Measurements from ENCODE around the gene PAX3. TPM values are rescaled to one million over a fixed set of nuclear protein-coding genes. Genes with fewer than 3 reads are reported as not detected.

The PAX3 gene
- total RNA-seq, 1 donor from 2014 or later: 0.30 TPM

DNA sequence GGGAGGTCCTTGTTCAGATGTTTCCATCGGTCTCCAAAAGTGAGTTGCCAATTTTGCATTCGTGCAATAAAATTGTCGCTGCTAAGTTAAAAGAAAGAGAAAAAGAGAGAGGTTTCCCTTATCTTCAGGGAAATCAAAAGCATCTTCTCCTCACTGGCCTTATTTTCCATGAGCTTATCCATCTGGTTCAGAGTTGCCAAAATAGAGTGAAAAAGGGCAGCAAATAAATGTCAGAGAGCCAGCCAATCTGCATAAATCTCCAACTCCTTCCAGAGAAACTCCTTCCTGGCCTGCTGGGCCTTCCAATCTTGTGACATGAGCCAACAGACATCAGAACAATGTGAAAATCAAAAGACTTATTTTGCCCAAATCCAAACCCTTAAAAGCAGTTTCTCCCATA is 28.4 kb downstream of the PAX3 start:
- DNase-seq: no peak
- no peak overlapping the region for H3K27ac ChIP-seq (replicated peaks)
- no peaks in the 10 kb centered on the region for H3K9me3 ChIP-seq (replicated peaks)
- TF ChIP-seq, protein P1, sequence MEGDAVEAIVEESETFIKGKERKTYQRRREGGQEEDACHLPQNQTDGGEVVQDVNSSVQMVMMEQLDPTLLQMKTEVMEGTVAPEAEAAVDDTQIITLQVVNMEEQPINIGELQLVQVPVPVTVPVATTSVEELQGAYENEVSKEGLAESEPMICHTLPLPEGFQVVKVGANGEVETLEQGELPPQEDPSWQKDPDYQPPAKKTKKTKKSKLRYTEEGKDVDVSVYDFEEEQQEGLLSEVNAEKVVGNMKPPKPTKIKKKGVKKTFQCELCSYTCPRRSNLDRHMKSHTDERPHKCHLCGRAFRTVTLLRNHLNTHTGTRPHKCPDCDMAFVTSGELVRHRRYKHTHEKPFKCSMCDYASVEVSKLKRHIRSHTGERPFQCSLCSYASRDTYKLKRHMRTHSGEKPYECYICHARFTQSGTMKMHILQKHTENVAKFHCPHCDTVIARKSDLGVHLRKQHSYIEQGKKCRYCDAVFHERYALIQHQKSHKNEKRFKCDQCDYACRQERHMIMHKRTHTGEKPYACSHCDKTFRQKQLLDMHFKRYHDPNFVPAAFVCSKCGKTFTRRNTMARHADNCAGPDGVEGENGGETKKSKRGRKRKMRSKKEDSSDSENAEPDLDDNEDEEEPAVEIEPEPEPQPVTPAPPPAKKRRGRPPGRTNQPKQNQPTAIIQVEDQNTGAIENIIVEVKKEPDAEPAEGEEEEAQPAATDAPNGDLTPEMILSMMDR (IDR thresholded peaks at IDR 0.05; ENCODE audit: borderline replicate concordance): no peak
- H3K27me3 ChIP-seq (ENCODE audit: low read depth): peaks cover 96% of the 10 kb centered on the region
- no peaks in the 10 kb centered on the region for H3K36me3 ChIP-seq
- intact Hi-C loops (cut with micrococcal nuclease): no loop called here
- no peak overlapping the region for H3K4me3 ChIP-seq
- H3K4me1 ChIP-seq: no peaks in the 10 kb centered on the region

DNA sequence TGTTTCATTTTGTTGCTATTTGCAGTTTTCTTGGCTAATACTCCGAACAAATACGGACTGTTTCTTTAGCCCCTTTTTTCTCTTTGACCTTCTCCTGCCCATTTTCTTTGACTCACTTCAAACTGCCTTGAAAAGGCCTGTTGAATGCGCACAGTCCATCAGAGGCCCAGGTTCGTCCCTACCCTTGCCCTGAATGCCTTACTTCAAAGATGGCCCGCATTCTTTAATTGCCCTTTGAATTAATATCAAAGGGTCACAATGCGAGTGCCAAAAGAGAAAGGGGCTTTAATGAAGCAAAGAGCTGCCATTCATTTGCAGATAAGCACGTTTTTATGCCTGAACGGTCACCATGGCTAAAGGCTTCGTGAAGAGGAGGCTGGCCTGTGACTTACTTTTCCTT is 29.7 kb downstream of the PAX3 start:
- Histone ChIP-seq H3K9me3 (replicated peaks) (peaks cover 2% of the 10 kb centered on the region), H3K4me3 (no peak overlapping the region), H3K27me3 (ENCODE audit: low read depth) (peaks cover 94% of the 10 kb centered on the region), H3K4me1 (no peaks in the 10 kb centered on the region), H3K36me3 (no peaks in the 10 kb centered on the region), H3K27ac (replicated peaks) (no peak overlapping the region)
- no peak for DNase-seq
- intact Hi-C loops (cut with micrococcal nuclease): no loop called here
- TF ChIP-seq, protein P1 (IDR thresholded peaks at IDR 0.05; ENCODE audit: borderline replicate concordance): no peak

DNA sequence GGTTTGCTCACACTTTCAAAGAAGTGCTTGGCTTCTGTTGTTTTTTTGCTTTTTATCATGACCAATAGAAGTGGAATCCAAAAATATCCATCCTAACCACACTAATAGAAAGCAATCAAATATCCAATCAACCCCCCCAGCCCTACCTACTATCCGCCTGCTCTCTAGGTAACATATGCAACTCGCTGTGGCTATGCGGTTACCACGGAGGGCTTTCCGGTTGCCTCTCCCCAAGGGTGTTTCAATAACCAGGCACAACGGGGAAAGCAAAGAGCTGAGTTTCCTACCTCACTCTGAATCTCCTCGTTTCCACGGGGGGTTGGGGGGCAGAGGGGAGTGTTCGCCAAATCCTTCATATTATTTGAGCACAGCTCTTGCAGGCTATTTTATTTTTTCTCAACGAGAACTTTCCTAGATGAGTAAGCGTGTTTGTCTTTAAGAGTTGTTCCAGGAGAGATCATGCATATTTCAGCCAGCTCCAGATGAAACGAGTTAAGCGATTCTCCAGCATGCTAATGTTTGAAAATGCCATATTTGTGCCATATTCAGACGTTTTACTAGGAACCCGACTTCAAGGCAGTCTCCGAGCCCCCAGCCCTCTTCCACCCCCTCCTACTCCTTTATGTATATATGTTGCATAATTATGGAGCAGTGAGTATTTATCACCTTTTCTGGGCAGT is 30.3 kb downstream of the PAX3 start:
- no peak for DNase-seq
- Histone ChIP-seq H3K4me1 (no peaks in the 10 kb centered on the region), H3K4me3 (no peak overlapping the region), H3K9me3 (replicated peaks) (peaks cover 7% of the 10 kb centered on the region), H3K27ac (replicated peaks) (no peak overlapping the region), H3K27me3 (ENCODE audit: low read depth) (peaks cover 93% of the 10 kb centered on the region), H3K36me3 (no peaks in the 10 kb centered on the region)
- intact Hi-C loops (cut with micrococcal nuclease): no loop called here
- TF ChIP-seq, protein P1 (IDR thresholded peaks at IDR 0.05; ENCODE audit: borderline replicate concordance): no peak

DNA sequence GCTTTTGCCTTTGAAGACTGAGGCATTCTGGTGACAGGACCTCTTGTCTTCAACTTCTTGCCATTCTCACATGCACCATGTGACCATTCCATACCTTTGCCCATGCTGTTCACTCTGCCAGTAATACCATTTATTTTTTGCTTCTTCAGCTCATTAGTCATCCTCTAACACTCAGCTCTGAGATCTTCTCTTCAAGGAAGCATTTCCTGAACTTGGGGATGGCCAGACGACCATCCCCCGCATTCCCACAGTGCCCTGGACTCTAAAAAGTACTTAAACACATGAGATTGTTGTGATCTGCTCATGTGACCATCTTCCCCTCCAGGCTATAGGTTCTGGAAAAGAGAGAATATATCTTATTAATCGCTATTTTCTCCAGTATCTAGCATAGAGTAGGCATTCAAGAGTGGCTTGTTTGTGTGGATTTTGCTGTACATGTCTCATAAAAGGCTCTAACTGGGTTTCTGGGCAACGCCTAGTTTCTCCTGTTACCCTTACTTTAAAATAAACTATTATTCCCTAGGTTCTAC is 33.9 kb downstream of the PAX3 start:
- peaks cover 94% of the 10 kb centered on the region for H3K27me3 ChIP-seq (ENCODE audit: low read depth)
- intact Hi-C loops (cut with micrococcal nuclease): no loop called here

DNA sequence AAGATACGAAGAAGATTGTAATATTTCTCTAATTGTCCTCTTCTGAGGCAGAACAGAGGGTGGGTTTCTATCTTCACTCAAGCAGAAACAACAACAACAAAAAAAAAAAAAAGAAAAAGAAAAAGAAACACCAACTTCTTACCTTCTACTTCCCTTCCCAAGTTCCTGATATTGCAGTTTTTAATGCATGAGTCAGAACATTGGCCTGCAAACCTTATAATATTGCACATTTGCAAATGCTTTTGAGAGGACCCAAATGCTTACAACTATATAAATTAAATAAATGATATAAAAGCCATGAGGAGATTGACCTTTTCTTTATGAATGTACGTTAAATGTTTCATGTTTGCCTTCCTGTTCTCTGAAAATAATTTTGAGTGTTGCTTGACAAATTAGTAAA is 37.3 kb downstream of the PAX3 start:
- intact Hi-C loops (cut with micrococcal nuclease): no loop called here
- no peak for DNase-seq
- H3K4me3 ChIP-seq: no peak overlapping the region
- H3K27me3 ChIP-seq (ENCODE audit: low read depth): peaks cover 96% of the 10 kb centered on the region
- TF ChIP-seq, protein P1 (IDR thresholded peaks at IDR 0.05; ENCODE audit: borderline replicate concordance): no peak
- H3K27ac ChIP-seq (replicated peaks): no peak overlapping the region
- H3K9me3 ChIP-seq (replicated peaks): peaks cover 10% of the 10 kb centered on the region
- no peaks in the 10 kb centered on the region for H3K4me1 ChIP-seq
- H3K36me3 ChIP-seq: no peaks in the 10 kb centered on the region

More for the DNA sequence above, 33.9 kb downstream of the PAX3 start:
- Histone ChIP-seq H3K27ac (replicated peaks) (no peak overlapping the region), H3K4me1 (no peaks in the 10 kb centered on the region), H3K36me3 (no peaks in the 10 kb centered on the region), H3K4me3 (no peak overlapping the region), H3K9me3 (replicated peaks) (peaks cover 10% of the 10 kb centered on the region)
- TF ChIP-seq, protein P1 (IDR thresholded peaks at IDR 0.05; ENCODE audit: borderline replicate concordance): no peak
- no peak for DNase-seq
